H54 (cell line): Measurements from ENCODE around the gene GATA5.

Source experiments
- DNase-seq: peaks from one replicate; pipeline ENCODE4 v3.0.0; 2011; ENCODE audit warnings: low spot score, mixed read lengths; ENCODE audit not compliant: insufficient read length
- FAIRE-seq: peaks from 3 replicates; lab custom pipeline; 2011; peaks lifted over from hg19 to GRCh38; lab: Jason Lieb, UNC
- POLR2A ChIP-seq: IDR thresholded peaks from 2 replicates; pipeline ENCODE4 v1.6.1; 2011; ENCODE audit warnings: low read depth, mild to moderate bottlenecking, low read length

Gene GATA5

GRCh38 chr20:62466072-62466760 lies 9.6 kb downstream of the GATA5 start:
- TF ChIP-seq POLR2A = no peak
- FAIRE-seq (no peak), DNase-seq (no peak)

- DNase-seq (no peak), FAIRE-seq (no peak)
- TF ChIP-seq POLR2A = no peak
Measured at GRCh38 chr20:62464990-62465389, 10.8 kb downstream of the GATA5 start.

- TF ChIP-seq POLR2A = no peak
- DNase-seq (no peak), FAIRE-seq (no peak)
Measured at GRCh38 chr20:62464425-62464770, 11.4 kb downstream of the GATA5 start.

GRCh38 chr20:62463651-62464424 lies 12.0 kb downstream of the GATA5 start:
- FAIRE-seq (no peak), DNase-seq (no peak)
- no peak for TF ChIP-seq POLR2A

- TF ChIP-seq POLR2A = no peak
- FAIRE-seq = no peak
- DNase-seq = no peak
Measured at GRCh38 chr20:62462976-62463592, 12.7 kb downstream of the GATA5 start.

- FAIRE-seq (no peak), DNase-seq (no peak)
- TF ChIP-seq POLR2A = no peak
Measured at GRCh38 chr20:62461834-62462233, 14.0 kb downstream of the GATA5 start.

GRCh38 chr20:62461157-62461556 lies 14.6 kb downstream of the GATA5 start:
- DNase-seq = no peak
- FAIRE-seq = no peak
- no peak for TF ChIP-seq POLR2A

- DNase-seq = no peak
- FAIRE-seq = no peak
- no peak for TF ChIP-seq POLR2A
Measured at GRCh38 chr20:62460678-62461077, 15.1 kb downstream of the GATA5 start.

GRCh38 chr20:62459488-62459887 lies 16.3 kb downstream of the GATA5 start:
- FAIRE-seq (no peak), DNase-seq (peak; percentile 74)
- no peak for TF ChIP-seq POLR2A

GRCh38 chr20:62458275-62459251 lies 17.2 kb downstream of the GATA5 start:
- no peak for TF ChIP-seq POLR2A
- DNase-seq = no peak
- no peak for FAIRE-seq

GRCh38 chr20:62457831-62458230 lies 18.0 kb downstream of the GATA5 start:
- FAIRE-seq (no peak), DNase-seq (no peak)
- TF ChIP-seq POLR2A = no peak

- DNase-seq = no peak
- TF ChIP-seq POLR2A = no peak
- no peak for FAIRE-seq
Measured at GRCh38 chr20:62457098-62457497, 18.7 kb downstream of the GATA5 start.

GRCh38 chr20:62455929-62456328 lies 19.9 kb downstream of the GATA5 start:
- TF ChIP-seq POLR2A = no peak
- DNase-seq (no peak), FAIRE-seq (no peak)

GRCh38 chr20:62454904-62455636 lies 20.7 kb downstream of the GATA5 start:
- no peak for FAIRE-seq

More at GRCh38 chr20:62454904-62455636, 20.7 kb downstream of the GATA5 start:
- no peak for TF ChIP-seq POLR2A
- DNase-seq = no peak
